ENCODE data around the gene SYMPK.

SYMPK gene

GRCh38 chr19:45824531-45825262 is 38.2 kb downstream of the SYMPK start:
- no peak for DNase-seq

DNA sequence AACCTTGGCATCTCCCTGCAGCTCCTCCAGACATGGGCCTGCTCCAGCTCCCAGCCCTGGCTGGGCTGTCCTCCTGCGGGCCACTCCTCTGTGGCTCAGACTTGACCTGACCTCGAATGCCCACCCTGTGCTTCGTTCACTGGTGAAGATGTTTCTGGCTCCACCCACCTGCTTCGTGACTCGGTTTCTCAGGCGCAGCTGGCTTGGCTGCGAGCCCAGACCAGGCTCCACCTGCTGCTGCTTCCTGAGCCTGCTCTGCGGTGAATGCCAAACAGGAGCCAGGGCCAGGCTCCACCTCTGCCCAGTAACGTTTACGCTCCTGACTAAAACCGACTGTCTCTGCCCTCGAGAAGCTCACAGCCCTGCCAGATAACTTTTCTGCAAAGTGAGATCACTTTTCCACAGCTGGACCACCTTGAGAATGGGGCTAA is 38.9 kb downstream of the SYMPK start:
- no peak for DNase-seq

DNA sequence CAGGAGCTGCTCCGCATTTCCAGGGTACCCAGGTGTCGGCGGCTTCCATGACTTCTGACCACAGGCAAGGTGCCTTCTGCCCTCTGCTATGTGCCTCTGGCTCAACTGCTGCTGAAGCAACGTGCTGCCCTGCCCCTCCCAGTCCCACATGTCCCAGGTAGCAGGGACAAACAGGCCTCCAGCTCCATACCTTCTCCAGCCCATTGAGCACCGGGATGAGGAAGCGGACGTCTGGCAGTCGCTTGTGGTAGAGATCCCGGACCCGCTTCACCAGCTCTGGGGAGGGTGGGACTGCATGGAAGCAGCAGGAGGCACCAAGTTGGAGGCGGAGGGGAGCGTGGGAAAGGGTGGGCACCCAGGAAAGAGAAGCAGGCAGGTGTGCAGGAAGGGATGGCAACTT is 39.8 kb downstream of the SYMPK start:
- no peak for DNase-seq

DNA sequence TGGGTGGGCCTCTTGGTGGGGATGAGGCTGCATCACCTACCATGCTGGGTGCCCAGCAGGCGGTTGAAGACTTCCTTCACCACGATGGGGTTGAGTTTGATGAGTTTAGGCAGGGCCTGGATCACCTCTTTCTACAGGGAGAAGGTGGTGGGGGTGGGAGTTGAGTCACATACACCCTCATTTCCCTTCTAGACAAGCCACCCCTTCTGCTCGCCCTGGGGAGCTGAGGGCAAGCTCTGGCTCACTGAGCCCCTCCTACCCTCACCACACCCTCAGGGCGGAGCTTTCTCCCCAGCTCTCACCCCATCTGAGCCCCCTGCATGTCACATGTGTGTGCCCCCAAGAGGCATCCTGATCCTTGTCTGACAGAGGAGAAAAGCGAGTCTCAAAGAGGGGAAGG is 40.2 kb downstream of the SYMPK start:
- no peak for DNase-seq

GRCh38 chr19:45821570-45821969 is 41.4 kb downstream of the SYMPK start:
- DNase-seq: no peak

DNA sequence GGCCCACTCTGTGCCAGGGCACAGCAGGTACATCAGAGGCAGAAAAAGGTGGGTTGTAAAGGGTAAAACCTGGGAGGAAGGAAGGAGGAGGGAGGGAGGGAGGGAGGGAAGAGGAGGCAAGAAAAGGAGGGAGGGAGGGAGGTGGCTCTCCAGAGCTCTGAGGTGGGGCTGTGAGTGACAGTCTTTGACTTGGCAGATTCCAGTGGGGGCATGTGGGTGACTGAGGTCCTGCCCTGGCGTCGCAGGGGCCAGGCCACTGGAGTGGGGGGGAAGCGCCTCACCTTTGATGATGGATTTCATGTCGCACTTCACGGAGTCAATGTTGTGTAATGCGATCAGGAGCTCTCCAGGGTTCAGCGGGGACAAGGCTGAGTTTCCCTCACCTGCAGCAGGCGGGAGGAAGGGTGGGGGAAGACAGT is 41.8 kb downstream of the SYMPK start:
- no peak for DNase-seq

DNA sequence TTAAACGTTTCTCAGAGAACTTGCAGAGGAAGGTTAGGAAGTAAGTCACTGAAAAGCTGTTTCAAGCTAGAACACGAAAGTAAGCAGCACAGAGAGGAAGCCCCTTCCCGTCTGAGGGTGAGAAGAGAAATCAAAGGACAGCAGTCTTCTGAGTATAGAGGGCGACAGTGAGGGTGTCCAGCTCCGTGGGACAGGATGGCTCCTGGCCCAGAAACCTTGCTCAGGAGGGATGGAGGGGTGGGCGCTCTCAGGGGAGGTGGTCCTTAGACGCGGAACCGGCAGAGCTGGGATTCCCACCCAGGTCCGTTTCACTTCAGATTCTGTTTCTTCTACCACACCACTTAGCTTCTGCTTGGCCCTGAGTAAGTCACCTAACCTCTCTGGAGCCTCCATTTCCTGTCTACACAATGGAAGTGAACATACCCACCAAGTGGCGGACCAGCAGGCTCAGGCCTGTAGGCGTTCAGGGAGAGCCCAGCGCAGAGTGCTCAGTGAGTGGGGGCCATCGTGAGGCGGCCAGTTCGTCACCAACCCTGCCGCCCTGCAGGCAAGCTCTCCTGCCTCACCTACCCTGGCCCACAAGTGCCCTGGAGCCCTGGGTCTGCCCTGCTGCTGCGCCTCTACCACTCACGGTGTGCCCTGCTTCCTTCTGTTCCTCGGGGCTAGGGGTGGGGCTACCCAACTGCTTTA is 42.4 kb downstream of the SYMPK start:
- DNase-seq: no peak

DNA sequence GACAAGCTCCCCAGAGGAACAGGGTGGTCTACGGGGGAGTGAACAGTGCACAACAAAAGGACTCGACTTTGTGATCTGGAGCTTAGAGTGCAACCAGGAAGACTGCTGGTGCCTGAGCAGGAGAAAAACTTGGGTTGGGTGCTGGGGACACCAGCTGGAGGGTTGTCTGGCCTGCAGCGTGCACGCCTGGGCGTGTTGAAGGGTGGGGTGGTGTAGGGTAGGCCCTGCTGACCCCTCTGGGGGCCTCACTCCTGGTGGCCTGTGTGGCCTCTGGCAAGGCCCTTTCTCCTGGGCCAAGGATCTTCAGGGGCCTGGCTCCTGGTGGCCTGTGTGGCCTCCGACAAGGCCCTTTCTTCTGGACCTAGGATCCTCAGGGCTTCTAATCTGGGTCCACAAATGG is 43.2 kb downstream of the SYMPK start:
- DNase-seq: no peak

DNA sequence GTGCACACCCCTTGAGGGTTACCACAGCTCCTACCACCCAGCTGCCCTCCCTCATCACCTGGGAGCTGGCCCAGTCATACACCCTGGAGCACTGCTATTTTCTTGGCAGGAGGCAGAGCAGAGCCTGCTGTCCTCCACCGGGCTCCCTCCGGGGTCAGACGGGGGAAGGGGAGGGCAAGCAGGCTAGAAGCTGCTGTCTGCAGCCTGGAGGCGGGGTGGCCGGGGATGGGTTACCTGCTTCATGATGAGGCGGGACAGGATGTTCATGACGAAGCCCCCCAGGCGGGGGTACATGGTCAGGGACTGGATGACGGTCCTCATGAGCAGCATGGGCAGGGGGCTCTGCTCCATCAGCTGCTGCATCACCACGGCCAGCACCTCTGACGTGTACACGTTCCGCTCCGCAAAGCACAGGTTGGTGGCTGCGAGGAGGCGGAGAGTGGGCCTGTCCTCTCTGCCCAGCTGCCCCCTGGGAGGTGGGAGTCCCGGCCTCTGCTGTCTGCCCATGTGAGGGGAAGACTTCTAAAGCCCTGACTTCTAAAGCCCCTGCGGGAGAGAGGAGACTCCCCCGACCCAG is 45.1 kb downstream of the SYMPK start:
- DNase-seq: no peak

DNA sequence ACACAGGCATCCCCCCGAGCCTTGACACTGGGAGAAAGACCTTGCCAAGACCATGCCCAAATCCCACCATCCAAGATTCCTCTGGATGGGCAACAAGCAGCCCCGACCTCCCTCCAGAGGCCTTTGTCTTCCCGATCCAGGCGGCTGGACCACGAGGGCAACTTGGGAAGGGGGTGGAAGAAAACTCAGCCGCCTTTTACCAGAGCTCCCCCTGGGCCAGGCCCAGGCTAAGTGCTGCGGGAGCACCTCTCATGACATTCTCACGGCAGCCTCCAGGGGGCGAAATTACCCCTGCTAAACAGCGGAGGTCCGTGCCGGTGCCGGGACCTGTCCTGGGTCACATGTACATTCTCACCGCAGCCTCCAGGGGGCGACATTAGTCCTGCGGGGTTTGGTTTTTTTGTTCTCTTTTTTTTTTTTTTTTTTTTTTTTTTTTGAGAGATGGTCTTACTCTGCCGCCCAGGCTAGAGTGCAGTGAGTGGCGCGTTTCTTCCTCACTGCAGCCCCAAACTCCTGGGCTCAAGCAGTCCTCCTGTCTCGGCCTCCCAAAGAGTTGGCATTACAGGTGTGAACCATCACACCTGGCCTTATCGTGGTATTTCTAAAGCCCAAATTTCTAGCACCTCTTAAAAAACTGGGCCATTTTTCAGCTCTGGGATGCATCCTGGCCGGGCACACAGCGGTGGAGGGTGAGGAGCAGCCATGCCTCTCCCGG is 45.8 kb downstream of the SYMPK start:
- DNase-seq: peak; percentile 68 to 87

DNA sequence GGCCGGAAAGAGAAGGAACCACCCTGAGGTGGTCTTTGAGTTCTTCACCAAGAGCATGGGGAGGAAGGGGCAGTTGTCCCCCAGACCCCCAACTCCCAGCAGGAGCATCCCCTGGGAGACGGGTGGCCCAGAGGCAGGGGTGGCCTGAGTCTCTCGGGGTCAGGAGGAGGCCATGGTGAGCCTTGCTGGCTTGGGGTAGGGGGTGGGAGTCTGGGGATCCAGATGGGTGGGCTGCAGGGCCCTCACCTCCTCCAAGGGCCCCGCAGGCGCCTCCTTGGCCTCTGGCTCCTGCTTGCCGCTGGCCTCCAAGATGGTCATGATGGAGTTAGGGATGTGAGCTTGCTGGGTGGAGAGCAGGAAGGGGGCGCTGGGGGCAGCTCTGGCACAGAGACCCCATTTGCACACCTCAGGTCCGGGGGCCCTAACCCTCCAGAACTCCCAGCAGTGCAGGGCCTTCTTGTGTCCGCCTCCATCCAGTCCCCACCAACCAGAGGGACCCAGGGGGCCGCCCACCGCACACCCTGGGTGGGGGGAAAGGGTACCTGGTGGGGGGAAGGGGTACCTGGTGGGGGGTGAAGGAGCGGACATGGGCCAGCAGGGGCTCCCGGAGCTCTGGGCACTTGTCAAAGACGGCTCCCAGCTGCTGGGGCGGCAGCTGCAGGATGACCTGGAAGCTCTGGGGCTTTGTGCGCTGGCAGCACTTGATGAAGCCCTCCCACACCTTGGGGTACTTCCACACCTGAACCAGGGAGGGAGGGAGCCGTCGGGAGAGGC is 46.5 kb downstream of the SYMPK start:
- DNase-seq: no peak

DNA sequence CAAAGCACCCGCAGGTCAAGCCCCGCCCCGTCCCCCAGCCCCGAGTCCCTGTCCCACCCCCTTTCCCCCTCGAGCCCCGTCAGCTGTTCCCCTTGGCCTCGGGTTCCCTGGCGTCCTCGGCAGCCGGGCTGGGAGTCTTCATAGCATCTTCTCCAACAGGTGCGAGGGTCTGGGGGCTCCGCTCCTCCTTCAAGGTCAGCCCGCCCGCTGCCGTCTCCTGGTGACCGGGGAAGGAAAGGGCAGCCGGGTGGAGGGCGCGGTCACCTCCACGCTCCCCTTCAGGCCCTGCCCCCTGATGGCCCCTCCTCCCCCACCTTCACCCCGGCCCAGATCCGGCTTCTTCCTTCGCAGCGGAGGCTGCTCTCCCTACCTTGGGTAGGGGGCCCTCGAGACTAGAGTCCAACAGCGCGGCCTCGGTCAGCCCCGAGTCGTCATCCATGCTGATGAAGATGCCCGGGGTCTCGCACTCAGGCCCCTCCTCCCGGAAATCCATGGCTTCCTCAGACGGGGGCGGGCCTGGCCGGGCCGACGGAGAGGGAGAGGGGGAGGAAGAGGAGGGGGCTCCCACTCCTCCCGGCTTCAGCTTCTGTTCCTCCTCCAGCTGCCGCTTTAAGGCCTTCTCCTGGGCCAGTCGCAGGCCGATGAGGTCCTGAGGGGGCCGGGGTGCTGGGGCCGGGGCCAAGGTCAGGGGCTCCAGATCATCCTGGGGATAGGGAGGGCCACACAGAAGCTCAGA is 47.3 kb downstream of the SYMPK start:
- DNase-seq: no peak

DNA sequence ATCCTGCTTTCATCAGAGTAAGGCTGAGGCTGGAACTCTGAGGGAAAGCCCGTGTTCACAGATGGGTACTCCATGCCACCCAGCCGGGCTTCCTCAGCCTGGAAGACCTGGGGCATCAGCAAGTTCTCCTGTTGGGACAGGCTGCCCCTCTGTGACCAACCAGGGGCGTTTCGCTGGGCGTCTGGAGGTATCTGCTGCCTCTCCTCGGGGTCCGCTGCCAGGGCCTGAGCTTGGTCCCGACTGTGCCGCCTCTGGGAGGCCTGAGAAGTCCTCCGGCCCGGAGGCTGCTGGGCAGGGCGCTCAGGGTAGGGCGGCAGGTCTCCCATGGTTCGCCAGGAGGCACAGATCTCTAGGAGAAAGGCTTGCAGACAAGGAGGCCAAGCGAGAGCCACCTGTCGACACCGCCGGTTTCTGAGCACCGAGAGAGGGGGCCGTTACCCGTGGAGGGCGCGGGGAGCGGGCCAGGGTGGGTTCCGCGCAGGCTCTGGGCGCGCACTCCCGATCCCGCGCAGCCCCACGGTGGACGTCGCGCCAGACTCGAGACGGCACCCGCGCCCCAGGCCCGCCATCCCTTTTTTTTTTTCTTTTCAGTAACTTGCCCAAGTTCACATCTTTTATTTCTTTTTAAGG is 48.0 kb downstream of the SYMPK start, which contains the start of gene RSPH6A:
TSS of gene RSPH6A (minus strand) at position 458 of the 630 bp plus-strand sequence. CDS start at position 326, 132 bp downstream.
- no peak for DNase-seq

- DNase-seq: no peak
Observed at GRCh38 chr19:45814166-45814780, 48.7 kb downstream of the SYMPK start.

- no peak for DNase-seq
Observed at GRCh38 chr19:45812297-45812696, 50.6 kb downstream of the SYMPK start.

GRCh38 chr19:45809643-45810159 is 53.2 kb downstream of the SYMPK start:
- peak; percentile 60 to 80 for DNase-seq

DNA sequence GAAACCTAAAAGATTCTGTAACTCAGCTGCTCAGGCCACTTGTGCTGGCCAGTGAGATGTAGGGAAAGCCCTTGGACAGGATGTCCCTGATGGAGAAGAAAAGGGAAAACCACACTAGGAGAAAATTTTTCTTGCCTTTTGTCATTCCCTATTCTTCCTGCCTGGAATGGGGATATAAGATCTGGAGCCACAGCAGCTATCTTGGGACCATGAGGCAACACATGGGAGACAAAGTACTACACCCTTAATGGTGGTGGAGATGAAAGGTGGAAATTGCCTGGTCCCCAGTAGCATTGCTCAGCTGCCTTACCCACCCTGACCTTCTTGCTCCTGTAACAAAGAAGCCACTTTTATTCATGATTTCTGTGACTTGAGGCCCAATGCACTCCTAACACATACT is 57.2 kb downstream of the SYMPK start:
- no peak for DNase-seq

DNA sequence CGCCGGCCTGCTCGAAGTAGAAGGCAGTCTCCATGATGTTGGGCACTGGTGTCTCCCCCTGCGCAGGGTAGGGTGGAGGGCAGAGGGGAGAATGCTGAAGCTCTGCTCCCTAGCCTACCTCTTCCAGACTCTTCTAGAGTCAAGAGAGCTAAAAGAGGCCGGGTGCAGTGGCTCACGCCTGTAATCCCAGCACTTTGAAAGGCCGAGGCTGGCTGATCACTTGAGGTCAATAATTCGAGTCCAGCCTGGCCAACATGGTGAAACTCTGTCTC is 58.1 kb downstream of the SYMPK start:
- no peak for DNase-seq

GRCh38 chr19:45804140-45804958 is 58.6 kb downstream of the SYMPK start:
- DNase-seq: no peak

DNA sequence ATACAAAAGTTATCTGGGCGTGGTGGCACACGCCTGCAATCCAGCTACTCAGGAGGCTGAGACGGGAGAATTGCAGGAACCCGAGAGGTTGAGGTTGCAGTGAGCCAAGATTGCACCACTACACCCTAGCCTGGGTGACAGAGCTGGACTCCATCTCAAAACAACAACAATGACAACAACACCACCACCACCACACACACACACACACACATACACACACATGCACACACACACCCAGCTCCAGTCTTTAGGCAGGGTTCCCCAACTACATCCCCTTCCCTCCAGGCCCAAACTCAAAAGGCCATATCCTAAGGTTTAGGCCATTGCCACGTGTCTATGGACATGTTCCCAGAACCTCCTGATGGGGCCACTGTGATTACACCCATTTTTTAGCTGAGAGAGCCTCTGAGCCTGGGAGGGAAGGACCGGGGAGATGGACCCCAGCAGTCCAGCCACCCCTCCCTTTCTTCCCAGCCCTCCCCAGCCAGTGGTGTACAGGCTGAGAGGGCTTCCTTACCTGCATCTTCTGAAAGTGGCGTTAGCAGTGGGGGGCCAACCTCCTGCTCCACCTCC is 61.3 kb downstream of the SYMPK start:
- DNase-seq: no peak
